GM23338 (cell line): Measurements from ENCODE around the gene MTOR. TPM values are rescaled to one million over a fixed set of nuclear protein-coding genes. Genes with fewer than 3 reads are reported as not detected.

ENCODE experiments used
- EZH2 ChIP-seq: fragments of 200-600 bp; sonication (generic); IDR thresholded peaks from one replicate; pipeline ENCODE4 v1.8.0; 2017; ENCODE audit warnings: antibody characterized with exemption, mild to moderate bottlenecking, low read depth; ENCODE audit not compliant: unreplicated experiment
- EZH2phosphoT487 ChIP-seq: fragments of 200-600 bp; sonication (generic); IDR thresholded peaks from one replicate; pipeline ENCODE4 v1.8.1; 2018; ENCODE audit warnings: antibody characterized with exemption; ENCODE audit not compliant: unreplicated experiment
- polyA plus RNA-seq: library from polyadenylated mRNA; unstranded; fragments of >200 nt; fragmentation: Nextera tagmentation; extraction: Ambion mirVana; gene quantifications from 2 replicates; pipeline ENCODE4 v1.2.1, GENCODE V29; 2016
- total RNA-seq: library from RNA; depleted of rRNA; stranded (reverse); fragments of >200 nt; shearing (Covaris generic); gene quantifications from 2 replicates; pipeline ENCODE4 v1.2.3, GENCODE V29; 2014
- TF ChIP-seq, protein P1 (sequence below): IDR thresholded peaks from one replicate; pipeline ENCODE4 v1.6.1; 2018; ENCODE audit warnings: antibody characterized with exemption; ENCODE audit not compliant: unreplicated experiment
- TF ChIP-seq, protein P2 (sequence below): fragments of 250-450 bp; sonication (Bioruptor Pico); IDR thresholded peaks from 2 replicates; pipeline ENCODE4 v1.5.0; 2020; ENCODE audit warnings: mild to moderate bottlenecking, moderate library complexity

Gene MTOR
- total and polyA plus RNA-seq, 2 experiments from 2014 or later: 22.8 to 98.0 TPM

DNA sequence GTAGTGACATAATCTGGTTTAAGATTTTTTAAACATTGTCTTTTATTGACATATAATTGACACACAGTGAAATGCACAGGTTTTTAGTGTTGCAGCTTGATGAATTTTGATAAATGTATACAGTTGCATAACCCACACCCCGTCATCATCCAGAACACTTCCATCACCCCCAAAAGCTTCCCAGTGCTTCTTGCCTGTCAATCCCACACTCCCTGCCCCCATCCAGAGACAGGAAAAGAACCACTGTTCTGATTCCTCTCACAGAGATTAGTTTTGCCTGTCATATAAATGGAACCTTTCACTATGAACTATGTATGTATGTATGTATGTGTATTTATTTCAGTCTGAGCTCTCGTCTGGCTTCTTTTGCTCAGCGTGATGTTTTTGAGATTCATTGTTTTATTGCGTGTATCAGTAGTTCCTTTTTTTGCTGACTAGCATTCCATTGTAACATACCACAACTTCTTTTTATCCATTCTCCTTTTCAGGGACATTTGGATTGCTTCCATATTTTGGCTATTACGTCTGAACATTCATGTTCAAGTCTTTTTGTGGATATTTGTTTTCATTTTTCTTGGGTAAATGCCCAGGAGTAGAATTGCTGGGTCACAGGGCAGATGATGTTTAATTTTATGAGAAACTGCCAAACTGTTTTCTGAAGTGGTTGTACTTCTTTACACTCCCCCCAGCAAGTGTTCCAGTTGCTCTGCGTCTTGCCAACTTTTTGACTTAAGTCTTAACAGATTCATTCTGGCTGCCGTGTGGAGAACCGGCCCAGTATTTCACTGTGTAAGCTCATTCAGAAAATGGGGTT is 19.4 kb upstream of the MTOR start (continued):
- TF ChIP-seq, protein P1, sequence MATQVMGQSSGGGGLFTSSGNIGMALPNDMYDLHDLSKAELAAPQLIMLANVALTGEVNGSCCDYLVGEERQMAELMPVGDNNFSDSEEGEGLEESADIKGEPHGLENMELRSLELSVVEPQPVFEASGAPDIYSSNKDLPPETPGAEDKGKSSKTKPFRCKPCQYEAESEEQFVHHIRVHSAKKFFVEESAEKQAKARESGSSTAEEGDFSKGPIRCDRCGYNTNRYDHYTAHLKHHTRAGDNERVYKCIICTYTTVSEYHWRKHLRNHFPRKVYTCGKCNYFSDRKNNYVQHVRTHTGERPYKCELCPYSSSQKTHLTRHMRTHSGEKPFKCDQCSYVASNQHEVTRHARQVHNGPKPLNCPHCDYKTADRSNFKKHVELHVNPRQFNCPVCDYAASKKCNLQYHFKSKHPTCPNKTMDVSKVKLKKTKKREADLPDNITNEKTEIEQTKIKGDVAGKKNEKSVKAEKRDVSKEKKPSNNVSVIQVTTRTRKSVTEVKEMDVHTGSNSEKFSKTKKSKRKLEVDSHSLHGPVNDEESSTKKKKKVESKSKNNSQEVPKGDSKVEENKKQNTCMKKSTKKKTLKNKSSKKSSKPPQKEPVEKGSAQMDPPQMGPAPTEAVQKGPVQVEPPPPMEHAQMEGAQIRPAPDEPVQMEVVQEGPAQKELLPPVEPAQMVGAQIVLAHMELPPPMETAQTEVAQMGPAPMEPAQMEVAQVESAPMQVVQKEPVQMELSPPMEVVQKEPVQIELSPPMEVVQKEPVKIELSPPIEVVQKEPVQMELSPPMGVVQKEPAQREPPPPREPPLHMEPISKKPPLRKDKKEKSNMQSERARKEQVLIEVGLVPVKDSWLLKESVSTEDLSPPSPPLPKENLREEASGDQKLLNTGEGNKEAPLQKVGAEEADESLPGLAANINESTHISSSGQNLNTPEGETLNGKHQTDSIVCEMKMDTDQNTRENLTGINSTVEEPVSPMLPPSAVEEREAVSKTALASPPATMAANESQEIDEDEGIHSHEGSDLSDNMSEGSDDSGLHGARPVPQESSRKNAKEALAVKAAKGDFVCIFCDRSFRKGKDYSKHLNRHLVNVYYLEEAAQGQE: no peak
- TF ChIP-seq EZH2phosphoT487 (no peak), EZH2 (no peak)
- TF ChIP-seq, protein P2, sequence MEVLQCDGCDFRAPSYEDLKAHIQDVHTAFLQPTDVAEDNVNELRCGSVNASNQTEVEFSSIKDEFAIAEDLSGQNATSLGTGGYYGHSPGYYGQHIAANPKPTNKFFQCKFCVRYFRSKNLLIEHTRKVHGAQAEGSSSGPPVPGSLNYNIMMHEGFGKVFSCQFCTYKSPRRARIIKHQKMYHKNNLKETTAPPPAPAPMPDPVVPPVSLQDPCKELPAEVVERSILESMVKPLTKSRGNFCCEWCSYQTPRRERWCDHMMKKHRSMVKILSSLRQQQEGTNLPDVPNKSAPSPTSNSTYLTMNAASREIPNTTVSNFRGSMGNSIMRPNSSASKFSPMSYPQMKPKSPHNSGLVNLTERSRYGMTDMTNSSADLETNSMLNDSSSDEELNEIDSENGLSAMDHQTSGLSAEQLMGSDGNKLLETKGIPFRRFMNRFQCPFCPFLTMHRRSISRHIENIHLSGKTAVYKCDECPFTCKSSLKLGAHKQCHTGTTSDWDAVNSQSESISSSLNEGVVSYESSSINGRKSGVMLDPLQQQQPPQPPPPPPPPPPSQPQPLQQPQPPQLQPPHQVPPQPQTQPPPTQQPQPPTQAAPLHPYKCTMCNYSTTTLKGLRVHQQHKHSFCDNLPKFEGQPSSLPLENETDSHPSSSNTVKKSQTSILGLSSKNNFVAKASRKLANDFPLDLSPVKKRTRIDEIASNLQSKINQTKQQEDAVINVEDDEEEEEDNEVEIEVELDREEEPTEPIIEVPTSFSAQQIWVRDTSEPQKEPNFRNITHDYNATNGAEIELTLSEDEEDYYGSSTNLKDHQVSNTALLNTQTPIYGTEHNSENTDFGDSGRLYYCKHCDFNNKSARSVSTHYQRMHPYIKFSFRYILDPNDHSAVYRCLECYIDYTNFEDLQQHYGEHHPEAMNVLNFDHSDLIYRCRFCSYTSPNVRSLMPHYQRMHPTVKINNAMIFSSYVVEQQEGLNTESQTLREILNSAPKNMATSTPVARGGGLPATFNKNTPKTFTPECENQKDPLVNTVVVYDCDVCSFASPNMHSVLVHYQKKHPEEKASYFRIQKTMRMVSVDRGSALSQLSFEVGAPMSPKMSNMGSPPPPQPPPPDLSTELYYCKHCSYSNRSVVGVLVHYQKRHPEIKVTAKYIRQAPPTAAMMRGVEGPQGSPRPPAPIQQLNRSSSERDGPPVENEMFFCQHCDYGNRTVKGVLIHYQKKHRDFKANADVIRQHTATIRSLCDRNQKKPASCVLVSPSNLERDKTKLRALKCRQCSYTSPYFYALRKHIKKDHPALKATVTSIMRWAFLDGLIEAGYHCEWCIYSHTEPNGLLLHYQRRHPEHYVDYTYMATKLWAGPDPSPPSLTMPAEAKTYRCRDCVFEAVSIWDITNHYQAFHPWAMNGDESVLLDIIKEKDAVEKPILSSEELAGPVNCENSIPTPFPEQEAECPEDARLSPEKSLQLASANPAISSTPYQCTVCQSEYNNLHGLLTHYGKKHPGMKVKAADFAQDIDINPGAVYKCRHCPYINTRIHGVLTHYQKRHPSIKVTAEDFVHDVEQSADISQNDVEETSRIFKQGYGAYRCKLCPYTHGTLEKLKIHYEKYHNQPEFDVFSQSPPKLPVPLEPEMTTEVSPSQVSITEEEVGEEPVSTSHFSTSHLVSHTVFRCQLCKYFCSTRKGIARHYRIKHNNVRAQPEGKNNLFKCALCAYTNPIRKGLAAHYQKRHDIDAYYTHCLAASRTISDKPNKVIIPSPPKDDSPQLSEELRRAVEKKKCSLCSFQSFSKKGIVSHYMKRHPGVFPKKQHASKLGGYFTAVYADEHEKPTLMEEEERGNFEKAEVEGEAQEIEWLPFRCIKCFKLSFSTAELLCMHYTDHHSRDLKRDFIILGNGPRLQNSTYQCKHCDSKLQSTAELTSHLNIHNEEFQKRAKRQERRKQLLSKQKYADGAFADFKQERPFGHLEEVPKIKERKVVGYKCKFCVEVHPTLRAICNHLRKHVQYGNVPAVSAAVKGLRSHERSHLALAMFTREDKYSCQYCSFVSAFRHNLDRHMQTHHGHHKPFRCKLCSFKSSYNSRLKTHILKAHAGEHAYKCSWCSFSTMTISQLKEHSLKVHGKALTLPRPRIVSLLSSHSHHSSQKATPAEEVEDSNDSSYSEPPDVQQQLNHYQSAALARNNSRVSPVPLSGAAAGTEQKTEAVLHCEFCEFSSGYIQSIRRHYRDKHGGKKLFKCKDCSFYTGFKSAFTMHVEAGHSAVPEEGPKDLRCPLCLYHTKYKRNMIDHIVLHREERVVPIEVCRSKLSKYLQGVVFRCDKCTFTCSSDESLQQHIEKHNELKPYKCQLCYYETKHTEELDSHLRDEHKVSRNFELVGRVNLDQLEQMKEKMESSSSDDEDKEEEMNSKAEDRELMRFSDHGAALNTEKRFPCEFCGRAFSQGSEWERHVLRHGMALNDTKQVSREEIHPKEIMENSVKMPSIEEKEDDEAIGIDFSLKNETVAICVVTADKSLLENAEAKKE (CRISPR knock-in tag): no peak
